Right lobe of liver (tissue), 6 donors: ENCODE measurements around the gene DCP2. TPM values are rescaled to one million over a fixed set of nuclear protein-coding genes. Genes with fewer than 3 reads are reported as not detected.

Experiments
- ATAC-seq, 4 donors: fragments of 200-7000 bp; cut with Tn5 transposase; one replicate each; pipeline ENCODE4 v1.9.1; 2020; ENCODE audit warnings: mild to moderate bottlenecking in 4 of 4, moderate library complexity in 4 of 4
- DNase-seq, 3 donors: peaks; one replicate each; pipeline ENCODE4 v3.0.0-alpha.2; 2020
- H3K27ac ChIP-seq, 3 donors: fragments of 200-600 bp; one replicate each; pipeline ENCODE4 v1.8.0; 2022
- H3K27me3 ChIP-seq, 2 donors: fragments of 200-600 bp; one replicate each; pipeline ENCODE4 v1.8.0; 2022
- H3K36me3 ChIP-seq, 4 donors: fragments of 200-600 bp; sonication (generic) in 1 of 4; one replicate each; pipeline versions ENCODE4 v1.5.1 to v1.8.0; 2017 to 2022; ENCODE audit warnings: control low read depth in 1 of 4
- H3K4me1 ChIP-seq, 4 donors: fragments of 200-600 bp; sonication (generic) in 1 of 4; one replicate each; pipeline versions ENCODE4 v1.5.1 to v1.8.0; 2017 to 2022; ENCODE audit warnings: control low read depth in 1 of 4
- H3K4me3 ChIP-seq, 3 donors: fragments of 200-600 bp; one replicate each; pipeline ENCODE4 v1.8.0; 2022
- H3K9me3 ChIP-seq, 4 donors: fragments of 200-600 bp; sonication (generic) in 1 of 4; one replicate each; pipeline versions ENCODE4 v1.5.1 to v1.8.0; 2017 to 2022; ENCODE audit warnings: control low read depth in 1 of 4
- CTCF ChIP-seq, 4 donors: fragments of 200-600 bp in 3 of 4; fragments of 450-650 bp in 1 of 4; IDR thresholded peaks; one replicate each; pipeline versions ENCODE4 v1.5.1 to v1.8.0; 2016 to 2022; ENCODE audit warnings: antibody characterized with exemption in 4 of 4, mild to moderate bottlenecking in 2 of 4
- POLR2A ChIP-seq: fragments of 450-650 bp; IDR thresholded peaks from one replicate; pipeline ENCODE4 v1.6.1; 2017; ENCODE audit warnings: antibody characterized with exemption, mild to moderate bottlenecking
- WGBS: methylation state at CpG from one replicate; pipeline ENCODE4 v1.1.6; 2018; ENCODE audit warnings: low coverage, low lambda C conversion rate; ENCODE audit not compliant: insufficient coverage; ENCODE audit errors: missing lambda C conversion rate; 5-methylcytosine and 5-hydroxymethylcytosine counted together
- intact Hi-C, 2 donors: fragments of 100-400 bp; cut with DNase I; formaldehyde crosslinking; loops; one replicate each; pipeline versions ENCODE4 v1.11.2 to v1.14.1; 2022
- total RNA-seq, 6 experiments: library from RNA; depleted of rRNA in 2 of 6; stranded (reverse); fragments of >200 nt in 2 of 6; fragmentation: NEBNext Ultra II Directional in 3 of 6; extraction: Animal tissue kit (Norgen Biotek cat#: 25700) in 3 of 6; gene quantifications; one replicate each; pipeline versions ENCODE4 v1.1.0 to v1.2.4, GENCODE V29; 2016 to 2023
- donor health status: DM: no; HTN: yes; CAD: no.
- donor health status: DM: no; HTN: no; CAD: no.
- donor health status: DM: no; HTN: no; CAD: no.
- donor health status: DM: no; HTN: yes; CAD: no.
- donor health status: DM: no; HTN: yes; CAD: no.

The DCP2 gene
- total RNA-seq, 6 experiments from 2014 or later, result 12.0 to 20.8 (median 14.6) TPM

- no peak for TF ChIP-seq POLR2A
- no peak for TF ChIP-seq CTCF (IDR thresholded peaks at IDR 0.05)
- intact Hi-C loops, result no loop called here
- H3K36me3 ChIP-seq, result no peaks in the 10 kb centered on the region
- H3K4me1 ChIP-seq, result no peaks in the 10 kb centered on the region
- H3K4me3 ChIP-seq, result no peak overlapping the region
- no peaks in the 10 kb centered on the region for H3K9me3 ChIP-seq
- ATAC-seq (no peak), DNase-seq (no peak)
- no peak overlapping the region for H3K27ac ChIP-seq
- H3K27me3 ChIP-seq, result no peaks in the 10 kb centered on the region
- 66% methylated on average over 2 of the region's 2 CpGs for WGBS
These were observed 35.9 kb upstream of the DCP2 start for GRCh38 chr5:112940670-112941069.

GRCh38 chr5:112948458-112948857, 28.1 kb upstream of the DCP2 start:
- H3K4me1 ChIP-seq, result no peaks in the 10 kb centered on the region
- intact Hi-C loops, result no loop called here
- TF ChIP-seq POLR2A, result no peak
- no peak for TF ChIP-seq CTCF (IDR thresholded peaks at IDR 0.05)
- ATAC-seq, result no peak
- no peak for DNase-seq
- no peak overlapping the region for H3K27ac ChIP-seq
- no peaks in the 10 kb centered on the region for H3K36me3 ChIP-seq
- 93% methylated on average over 1 of the region's 1 CpG for WGBS
- H3K4me3 ChIP-seq, result no peak overlapping the region
- H3K9me3 ChIP-seq, result no peaks in the 10 kb centered on the region
- H3K27me3 ChIP-seq, result no peaks in the 10 kb centered on the region

- Histone ChIP-seq H3K4me3 (no peak overlapping the region), H3K27me3 (no peaks in the 10 kb centered on the region), H3K36me3 (no peaks in the 10 kb centered on the region), H3K4me1 (no peaks in the 10 kb centered on the region), H3K27ac (no peak overlapping the region), H3K9me3 (no peaks in the 10 kb centered on the region)
- TF ChIP-seq POLR2A (no peak), CTCF (IDR thresholded peaks at IDR 0.05) (no peak)
- DNase-seq (no peak), ATAC-seq (no peak)
- WGBS, result 77% methylated on average over 12 of the region's 12 CpGs
- intact Hi-C loops, result no loop called here
These were observed 25.4 kb upstream of the DCP2 start for GRCh38 chr5:112951124-112951702.

GRCh38 chr5:112956606-112957005, 20.0 kb upstream of the DCP2 start:
- DNase-seq (no peak), ATAC-seq (no peak)
- H3K4me1 ChIP-seq, result peaks cover 0 to 26% (median 8%) of the 10 kb centered on the region in 4 donors
- TF ChIP-seq CTCF (IDR thresholded peaks at IDR 0.05) (no peak), POLR2A (no peak)
- no peaks in the 10 kb centered on the region for H3K27me3 ChIP-seq
- 58% methylated on average over 3 of the region's 3 CpGs for WGBS
- no peaks in the 10 kb centered on the region for H3K36me3 ChIP-seq
- H3K27ac ChIP-seq, result no peak overlapping the region
- H3K4me3 ChIP-seq, result no peak overlapping the region
- H3K9me3 ChIP-seq, result no peaks in the 10 kb centered on the region
- intact Hi-C loops, result no loop called here
